K562 (cell line): ENCODE results near the gene TRIM45. TPM values are rescaled to one million over a fixed set of nuclear protein-coding genes. Genes with fewer than 3 reads are reported as not detected.

Experiments used
- ATAC-seq: fragments of 200-7000 bp; cut with Tn5 transposase; 3 replicates; pipeline ENCODE4 v1.9.1; 2020; ENCODE audit warnings: moderate library complexity
- BruUV-seq: library from RNA; stranded (reverse); fragments of 400-500 nt; replicated peaks from 2 replicates; lab custom pipeline; 2021; lab: Mats Ljungman, UMichigan
- CTCF ChIA-PET: fragments of 300-600 bp; formaldehyde crosslinking; extraction: SDS; loops from one replicate; lab custom pipeline; 2021; ENCODE audit warnings: low intra/inter-chr PET ratio; lab: Yijun Ruan, JAX
- POLR2A ChIA-PET: fragments of 300-600, 350-650 bp; sonication (Branson Sonifier 250); formaldehyde crosslinking; extraction: SDS; loops from one replicate; lab custom pipeline; 2021; ENCODE audit warnings: antibody characterized with exemption, inconsistent platforms; lab: Yijun Ruan, JAX
- DNase-seq, 4 experiments: peaks; one replicate each; pipeline versions ENCODE4 v3.0.0 to v3.0.0-alpha.2; 2011 to 2018; ENCODE audit warnings: low spot score in 3 of 4, mixed read lengths in 3 of 4; ENCODE audit errors: extremely low read depth in 1 of 4
- FAIRE-seq: peaks from 2 replicates; lab custom pipeline; 2011; peaks lifted over from hg19 to GRCh38; lab: Jason Lieb, UNC
- H2AFZ ChIP-seq: 2 replicates; pipeline ENCODE4 v1.6.0; 2011; ENCODE audit warnings: low read depth, low read length, control low read depth, inconsistent platforms
- H3K27ac ChIP-seq: fragments of 200-600 bp; 3 replicates; pipeline ENCODE4 v1.8.0; 2011; ENCODE audit warnings: low read depth, mild to moderate bottlenecking, control low read depth, inconsistent platforms, low read length, moderate library complexity, mixed read lengths; ENCODE audit errors: extremely low read depth
- H3K27me3 ChIP-seq, 2 experiments: fragments of 300-600 bp in 1 of 2; 2 replicates in 1 of 2; 3 replicates in 1 of 2; pipeline versions ENCODE4 v1.6.0 to v1.8.0; 2011; ENCODE audit warnings: inconsistent platforms in 2 of 2, low read length in 2 of 2, mild to moderate bottlenecking in 1 of 2, mixed read lengths in 1 of 2, moderate library complexity in 1 of 2; ENCODE audit not compliant: control insufficient read depth in 2 of 2, insufficient read depth in 2 of 2
- H3K36me3 ChIP-seq: fragments of 300-600 bp; 3 replicates; pipeline ENCODE4 v1.8.0; 2011; ENCODE audit warnings: mild to moderate bottlenecking, low read length, inconsistent platforms; ENCODE audit not compliant: control insufficient read depth, insufficient read depth
- H3K4me1 ChIP-seq, 2 experiments: fragments of 200-600 bp in 1 of 2; replicated peaks in 1 of 2; 2 replicates in 1 of 2; 3 replicates in 1 of 2; pipeline versions ENCODE4 v1.5.1 to v1.8.0; 2011; ENCODE audit warnings: inconsistent platforms in 2 of 2, low read length in 2 of 2, mild to moderate bottlenecking in 1 of 2, mixed read lengths in 1 of 2, moderate library complexity in 1 of 2; ENCODE audit not compliant: control insufficient read depth in 2 of 2, insufficient read depth in 2 of 2
- H3K4me2 ChIP-seq: 2 replicates; pipeline ENCODE4 v1.6.1; 2011; ENCODE audit warnings: low read length, control low read depth, inconsistent platforms, mixed read lengths; ENCODE audit not compliant: insufficient read depth
- H3K4me3 ChIP-seq: fragments of 200-600 bp; sonication (generic), shearing (Covaris generic); 2 replicates; pipeline ENCODE4 v1.5.1; 2016; ENCODE audit warnings: control low read depth, inconsistent platforms
- H3K79me2 ChIP-seq: fragments of 200-600 bp; 3 replicates; pipeline ENCODE4 v1.8.0; 2011; ENCODE audit warnings: low read length, inconsistent platforms; ENCODE audit not compliant: control insufficient read depth, insufficient read depth
- H3K9ac ChIP-seq, 2 experiments: 2 replicates each; pipeline versions ENCODE4 v1.6.0 to v1.6.1; 2011; ENCODE audit warnings: low read depth in 2 of 2, low read length in 2 of 2, control low read depth in 1 of 2, inconsistent platforms in 1 of 2, mild to moderate bottlenecking in 1 of 2, mixed read lengths in 1 of 2; ENCODE audit not compliant: insufficient read depth in 1 of 2
- H3K9me1 ChIP-seq: one replicate; pipeline ENCODE4 v1.6.0; 2011; ENCODE audit warnings: inconsistent platforms, mild to moderate bottlenecking, low read length, moderate library complexity; ENCODE audit not compliant: control insufficient read depth, insufficient read depth
- H3K9me3 ChIP-seq: replicated peaks from 2 replicates; pipeline ENCODE4 v1.5.1; 2011; ENCODE audit warnings: low read depth, low read length, inconsistent platforms; ENCODE audit not compliant: control insufficient read depth, insufficient read depth
- H4K20me1 ChIP-seq: replicated peaks from 2 replicates; pipeline ENCODE4 v1.6.1; 2011; ENCODE audit warnings: low read length, inconsistent platforms, mixed read lengths; ENCODE audit not compliant: control insufficient read depth, insufficient read depth
- BCL6 ChIP-seq: fragments of 250-450 bp; sonication (Bioruptor Pico); IDR thresholded peaks from 2 replicates; pipeline ENCODE4 v1.4.0; 2020
- BDP1 ChIP-seq: IDR thresholded peaks from 3 replicates; pipeline ENCODE4 v1.6.1; 2011; ENCODE audit not compliant: insufficient read length, insufficient read depth
- CXXC5 ChIP-seq: fragments of 250-450 bp; sonication (Bioruptor Pico); IDR thresholded peaks from 2 replicates; pipeline ENCODE4 v1.8.0; 2022; ENCODE audit warnings: inconsistent platforms, mild to moderate bottlenecking, moderate library complexity
- L3MBTL2 ChIP-seq: fragments of 450-650 bp; IDR thresholded peaks from 2 replicates; pipeline ENCODE4 v1.6.1; 2016; ENCODE audit warnings: mild to moderate bottlenecking, moderate library complexity
- RAD21 ChIP-seq, 2 experiments: fragments of 250-450 bp in 1 of 2; fragments of 450-650 bp in 1 of 2; sonication (Bioruptor Pico) in 1 of 2; formaldehyde crosslinking in 1 of 2; IDR thresholded peaks in 1 of 2; conservative IDR thresholded peaks in 1 of 2; 2 replicates each; pipeline versions ENCODE4 v1.4.0 to v1.8.0; 2020 to 2022; ENCODE audit warnings: mild to moderate bottlenecking in 2 of 2, moderate library complexity in 1 of 2
- ZNF644 ChIP-seq: fragments of 200-800 bp; sonication (Bioruptor generic); IDR thresholded peaks from 2 replicates; pipeline ENCODE4 v1.6.1; 2016; ENCODE audit warnings: low read depth, missing genetic modification characterization, missing compliant biosample characterization
- ZNF766 ChIP-seq: fragments of 200-800 bp; sonication (Bioruptor generic); conservative IDR thresholded peaks from 2 replicates; pipeline ENCODE4 v1.6.1; 2016; ENCODE audit warnings: missing genetic modification characterization, missing compliant biosample characterization
- WGBS: fragments of 100-300 bp; shearing (Covaris generic); methylation state at CpG from one replicate; pipeline ENCODE4 v1.1.6; 2016; ENCODE audit warnings: low coverage, mixed read lengths; ENCODE audit not compliant: insufficient coverage; ENCODE audit errors: missing lambda C conversion rate; 5-methylcytosine and 5-hydroxymethylcytosine counted together
- in situ Hi-C: fragments of 300-500 bp; cut with MboI; formaldehyde crosslinking; loops from 4 replicates; pipeline ENCODE4 v1.15.0; 2018; ENCODE audit warnings: inconsistent platforms, mixed read lengths
- intact Hi-C: fragments of 100-400 bp; cut with micrococcal nuclease; formaldehyde crosslinking; loops from 2 replicates; pipeline ENCODE4 v1.14.2; 2022
- polyA plus RNA-seq, 8 experiments: library from polyadenylated mRNA; depleted of rRNA in 4 of 8; stranded (reverse) in 5 of 8; unstranded in 3 of 8; fragments of >200 nt; fragmentation: Nextera tagmentation in 2 of 8; fragmentation: Illumina TruSeq in 1 of 8; extraction: Ambion mirVana in 2 of 8; extraction: Trizol in 1 of 8; gene quantifications; 2 replicates each; pipeline versions ENCODE4 v1.2.1 to v1.2.3, GENCODE V29; 2011 to 2014; ENCODE audit warnings: inconsistent platforms in 1 of 8, missing spikeins in 1 of 8
- total RNA-seq, 7 experiments: library from RNA; depleted of rRNA in 6 of 7; stranded (reverse); fragments of >200 nt in 6 of 7; fragmentation: Illumina TruSeq in 2 of 7; extraction: Trizol in 2 of 7; gene quantifications; 2 replicates each; pipeline versions ENCODE4 v1.2.1 to v1.2.3, GENCODE V29; 2011 to 2021; ENCODE audit warnings: low replicate concordance in 1 of 7
- TF ChIP-seq, protein P1 (sequence below): fragments of 250-450 bp; sonication (Bioruptor Pico); IDR thresholded peaks from 2 replicates; pipeline ENCODE4 v1.4.0; 2020; ENCODE audit warnings: mild to moderate bottlenecking, moderate library complexity
- TF ChIP-seq, protein P2 (sequence below): fragments of 250-450 bp; sonication (Bioruptor Pico); IDR thresholded peaks from 2 replicates; pipeline ENCODE4 v1.5.0; 2020; ENCODE audit warnings: mild to moderate bottlenecking, borderline replicate concordance
- TF ChIP-seq, protein P3 (sequence below), 2 experiments: IDR thresholded peaks; 2 replicates each; pipeline ENCODE4 v1.6.1; 2012; ENCODE audit warnings: improper control_type of control experiment in 2 of 2, low read depth in 2 of 2, low read length in 2 of 2, borderline replicate concordance in 1 of 2
- TF ChIP-seq, protein P4 (sequence below): fragments of 450-650 bp; IDR thresholded peaks from 2 replicates; pipeline ENCODE4 v1.6.1; 2016

The TRIM45 gene
- total and polyA plus RNA-seq, 9 of the 15 experiments (the other 6 are each of a cell fraction or from before 2014, with no cell fraction given), result 1.9 to 6.2 (median 3.6) TPM

DNA sequence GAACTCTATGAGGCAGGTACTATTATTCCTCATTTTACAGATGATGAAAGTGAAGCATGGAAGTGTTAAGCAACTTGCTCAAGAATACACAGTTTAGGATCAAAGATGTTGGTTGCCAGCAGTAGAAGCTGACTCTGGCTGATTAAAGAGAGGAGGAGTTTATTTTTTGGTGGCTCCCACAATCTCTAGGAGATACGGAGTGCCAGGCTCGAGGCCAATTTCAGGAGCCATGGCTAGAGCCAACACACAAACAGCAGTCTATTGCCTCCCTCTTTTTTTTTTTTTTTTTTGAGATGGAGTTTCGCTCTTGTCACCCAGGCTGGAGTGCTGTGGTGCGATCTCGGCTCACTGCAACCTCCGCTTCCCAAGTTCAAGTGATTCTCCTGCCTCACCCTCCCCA lies 41.8 kb downstream of the TRIM45 start:
- no peaks in the 10 kb centered on the region for H4K20me1 ChIP-seq
- ATAC-seq (no peak), DNase-seq (no peak), FAIRE-seq (no peak)
- H3K27ac ChIP-seq, result no peak overlapping the region
- CTCF ChIA-PET, result no interaction called here
- H3K9me3 ChIP-seq, result no peaks in the 10 kb centered on the region
- H3K9ac ChIP-seq, result no peak overlapping the region
- H3K79me2 ChIP-seq, result no peaks in the 10 kb centered on the region
- H3K27me3 ChIP-seq, result no peaks in the 10 kb centered on the region
- H3K9me1 ChIP-seq, result no peaks in the 10 kb centered on the region
- intact Hi-C loops, result no loop called here
- WGBS, result 100% methylated on average over 4 of the region's 6 CpGs
- H3K4me2 ChIP-seq, result no peak overlapping the region
- POLR2A ChIA-PET, result interaction anchor here (0.5 to 0.6 kb wide), 2 partner anchors 12 to 280 kb away, joined by 3 read pairs; no protein-coding TSS in a partner anchor
- BruUV-seq, result no TSS peak
- in situ Hi-C loops, result loop anchor here (5.0 kb wide), 1 partner anchor 208 kb away; no protein-coding TSS in a partner anchor
- H3K36me3 ChIP-seq, result peaks cover 90% of the 10 kb centered on the region
- H3K4me3 ChIP-seq, result no peak overlapping the region
- no peaks in the 10 kb centered on the region for H3K4me1 ChIP-seq
- H2AFZ ChIP-seq, result no peak overlapping the region
- TF ChIP-seq CXXC5 (CRISPR knock-in tag), result no peak
- no peak for TF ChIP-seq L3MBTL2
- TF ChIP-seq, protein P1, sequence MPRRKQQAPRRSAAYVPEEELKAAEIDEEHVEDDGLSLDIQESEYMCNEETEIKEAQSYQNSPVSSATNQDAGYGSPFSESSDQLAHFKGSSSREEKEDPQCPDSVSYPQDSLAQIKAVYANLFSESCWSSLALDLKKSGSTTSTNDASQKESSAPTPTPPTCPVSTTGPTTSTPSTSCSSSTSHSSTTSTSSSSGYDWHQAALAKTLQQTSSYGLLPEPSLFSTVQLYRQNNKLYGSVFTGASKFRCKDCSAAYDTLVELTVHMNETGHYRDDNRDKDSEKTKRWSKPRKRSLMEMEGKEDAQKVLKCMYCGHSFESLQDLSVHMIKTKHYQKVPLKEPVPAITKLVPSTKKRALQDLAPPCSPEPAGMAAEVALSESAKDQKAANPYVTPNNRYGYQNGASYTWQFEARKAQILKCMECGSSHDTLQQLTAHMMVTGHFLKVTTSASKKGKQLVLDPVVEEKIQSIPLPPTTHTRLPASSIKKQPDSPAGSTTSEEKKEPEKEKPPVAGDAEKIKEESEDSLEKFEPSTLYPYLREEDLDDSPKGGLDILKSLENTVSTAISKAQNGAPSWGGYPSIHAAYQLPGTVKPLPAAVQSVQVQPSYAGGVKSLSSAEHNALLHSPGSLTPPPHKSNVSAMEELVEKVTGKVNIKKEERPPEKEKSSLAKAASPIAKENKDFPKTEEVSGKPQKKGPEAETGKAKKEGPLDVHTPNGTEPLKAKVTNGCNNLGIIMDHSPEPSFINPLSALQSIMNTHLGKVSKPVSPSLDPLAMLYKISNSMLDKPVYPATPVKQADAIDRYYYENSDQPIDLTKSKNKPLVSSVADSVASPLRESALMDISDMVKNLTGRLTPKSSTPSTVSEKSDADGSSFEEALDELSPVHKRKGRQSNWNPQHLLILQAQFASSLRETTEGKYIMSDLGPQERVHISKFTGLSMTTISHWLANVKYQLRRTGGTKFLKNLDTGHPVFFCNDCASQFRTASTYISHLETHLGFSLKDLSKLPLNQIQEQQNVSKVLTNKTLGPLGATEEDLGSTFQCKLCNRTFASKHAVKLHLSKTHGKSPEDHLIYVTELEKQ, result no peak
- no peak for TF ChIP-seq BCL6 (CRISPR knock-in tag)
- TF ChIP-seq ZNF766 (CRISPR knock-in tag), result no peak
- no peak for TF ChIP-seq BDP1
- TF ChIP-seq, protein P2, sequence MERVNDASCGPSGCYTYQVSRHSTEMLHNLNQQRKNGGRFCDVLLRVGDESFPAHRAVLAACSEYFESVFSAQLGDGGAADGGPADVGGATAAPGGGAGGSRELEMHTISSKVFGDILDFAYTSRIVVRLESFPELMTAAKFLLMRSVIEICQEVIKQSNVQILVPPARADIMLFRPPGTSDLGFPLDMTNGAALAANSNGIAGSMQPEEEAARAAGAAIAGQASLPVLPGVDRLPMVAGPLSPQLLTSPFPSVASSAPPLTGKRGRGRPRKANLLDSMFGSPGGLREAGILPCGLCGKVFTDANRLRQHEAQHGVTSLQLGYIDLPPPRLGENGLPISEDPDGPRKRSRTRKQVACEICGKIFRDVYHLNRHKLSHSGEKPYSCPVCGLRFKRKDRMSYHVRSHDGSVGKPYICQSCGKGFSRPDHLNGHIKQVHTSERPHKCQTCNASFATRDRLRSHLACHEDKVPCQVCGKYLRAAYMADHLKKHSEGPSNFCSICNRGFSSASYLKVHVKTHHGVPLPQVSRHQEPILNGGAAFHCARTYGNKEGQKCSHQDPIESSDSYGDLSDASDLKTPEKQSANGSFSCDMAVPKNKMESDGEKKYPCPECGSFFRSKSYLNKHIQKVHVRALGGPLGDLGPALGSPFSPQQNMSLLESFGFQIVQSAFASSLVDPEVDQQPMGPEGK (CRISPR knock-in tag), result no peak
- TF ChIP-seq RAD21 (CRISPR knock-in tag; conservative IDR thresholded peaks at IDR 0.05 in 1 of 2, IDR thresholded peaks at IDR 0.05 in 1 of 2), result no peak
- TF ChIP-seq, protein P3, sequence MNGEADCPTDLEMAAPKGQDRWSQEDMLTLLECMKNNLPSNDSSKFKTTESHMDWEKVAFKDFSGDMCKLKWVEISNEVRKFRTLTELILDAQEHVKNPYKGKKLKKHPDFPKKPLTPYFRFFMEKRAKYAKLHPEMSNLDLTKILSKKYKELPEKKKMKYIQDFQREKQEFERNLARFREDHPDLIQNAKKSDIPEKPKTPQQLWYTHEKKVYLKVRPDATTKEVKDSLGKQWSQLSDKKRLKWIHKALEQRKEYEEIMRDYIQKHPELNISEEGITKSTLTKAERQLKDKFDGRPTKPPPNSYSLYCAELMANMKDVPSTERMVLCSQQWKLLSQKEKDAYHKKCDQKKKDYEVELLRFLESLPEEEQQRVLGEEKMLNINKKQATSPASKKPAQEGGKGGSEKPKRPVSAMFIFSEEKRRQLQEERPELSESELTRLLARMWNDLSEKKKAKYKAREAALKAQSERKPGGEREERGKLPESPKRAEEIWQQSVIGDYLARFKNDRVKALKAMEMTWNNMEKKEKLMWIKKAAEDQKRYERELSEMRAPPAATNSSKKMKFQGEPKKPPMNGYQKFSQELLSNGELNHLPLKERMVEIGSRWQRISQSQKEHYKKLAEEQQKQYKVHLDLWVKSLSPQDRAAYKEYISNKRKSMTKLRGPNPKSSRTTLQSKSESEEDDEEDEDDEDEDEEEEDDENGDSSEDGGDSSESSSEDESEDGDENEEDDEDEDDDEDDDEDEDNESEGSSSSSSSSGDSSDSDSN (IDR thresholded peaks at IDR 0.05; ENCODE audit: borderline replicate concordance in 1 of 2, low read depth in 2 of 2, low read length in 2 of 2), result no peak
- no peak for TF ChIP-seq ZNF644 (tag)
- TF ChIP-seq, protein P4, sequence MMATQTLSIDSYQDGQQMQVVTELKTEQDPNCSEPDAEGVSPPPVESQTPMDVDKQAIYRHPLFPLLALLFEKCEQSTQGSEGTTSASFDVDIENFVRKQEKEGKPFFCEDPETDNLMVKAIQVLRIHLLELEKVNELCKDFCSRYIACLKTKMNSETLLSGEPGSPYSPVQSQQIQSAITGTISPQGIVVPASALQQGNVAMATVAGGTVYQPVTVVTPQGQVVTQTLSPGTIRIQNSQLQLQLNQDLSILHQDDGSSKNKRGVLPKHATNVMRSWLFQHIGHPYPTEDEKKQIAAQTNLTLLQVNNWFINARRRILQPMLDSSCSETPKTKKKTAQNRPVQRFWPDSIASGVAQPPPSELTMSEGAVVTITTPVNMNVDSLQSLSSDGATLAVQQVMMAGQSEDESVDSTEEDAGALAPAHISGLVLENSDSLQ, result no peak
